H1 (cell line): Measurements from ENCODE around the gene ADGRV1. TPM values are rescaled to one million over a fixed set of nuclear protein-coding genes. Genes with fewer than 3 reads are reported as not detected.

Experiments
- CTCF ChIA-PET: fragments of 300-600 bp; sonication (Branson Sonifier 250); formaldehyde crosslinking; loops from one replicate; lab custom pipeline; 2021; ENCODE audit not compliant: partially characterized antibody; lab: Charles Lee
- POLR2A ChIA-PET: fragments of 300-600 bp; sonication (Branson Sonifier 250); formaldehyde crosslinking; loops from one replicate; lab custom pipeline; 2021; ENCODE audit warnings: inconsistent platforms; ENCODE audit not compliant: partially characterized antibody; lab: Charles Lee
- DNase-seq, 2 experiments: peaks; one replicate each; pipeline versions ENCODE4 v3.0.0 to v3.0.0-alpha.2; 2010 to 2022; ENCODE audit warnings: low spot score in 2 of 2, low read depth in 1 of 2, mixed read lengths in 1 of 2
- FAIRE-seq: peaks from 2 replicates; lab custom pipeline; 2011; peaks lifted over from hg19 to GRCh38; lab: Jason Lieb, UNC
- H2AFZ ChIP-seq: 2 replicates; pipeline ENCODE4 v1.8.1; 2012; ENCODE audit warnings: low read length, inconsistent platforms
- H2AK5ac ChIP-seq: 2 replicates; pipeline ENCODE4 v1.6.1; 2013; ENCODE audit warnings: low read depth, low read length
- H2BK120ac ChIP-seq: replicated peaks from 2 replicates; pipeline ENCODE3; 2013; ENCODE audit warnings: low read depth, low read length, inconsistent platforms
- H2BK12ac ChIP-seq: 2 replicates; pipeline ENCODE4 v1.6.1; 2013; ENCODE audit warnings: low read depth, low read length
- H2BK15ac ChIP-seq: 2 replicates; pipeline ENCODE4 v1.6.1; 2013; ENCODE audit warnings: low read length
- H2BK20ac ChIP-seq: 2 replicates; pipeline ENCODE4 v1.6.1; 2013; ENCODE audit warnings: low read length
- H2BK5ac ChIP-seq: 2 replicates; pipeline ENCODE4 v1.6.1; 2013; ENCODE audit warnings: low read depth, low read length
- H3K14ac ChIP-seq: 2 replicates; pipeline ENCODE4 v1.6.1; 2013; ENCODE audit warnings: inconsistent platforms; ENCODE audit not compliant: insufficient read length
- H3K18ac ChIP-seq: 2 replicates; pipeline ENCODE4 v1.6.1; 2013; ENCODE audit warnings: low read length; ENCODE audit errors: extremely low read depth
- H3K23ac ChIP-seq: 2 replicates; pipeline ENCODE4 v1.6.1; 2013; ENCODE audit warnings: inconsistent platforms; ENCODE audit not compliant: insufficient read length
- H3K23me2 ChIP-seq: 2 replicates; pipeline ENCODE4 v1.6.1; 2013; ENCODE audit warnings: low read depth, low read length
- H3K27ac ChIP-seq: 2 replicates; pipeline ENCODE4 v1.6.1; 2011; ENCODE audit warnings: low read depth, low read length, inconsistent platforms
- H3K27me3 ChIP-seq, 4 experiments: replicated peaks in 1 of 4; 1 replicate in 1 of 4; 2 replicates in 3 of 4; pipeline versions ENCODE4 v1.6.1 to v1.8.1; 2011 to 2013; ENCODE audit warnings: low read length in 3 of 4, mild to moderate bottlenecking in 3 of 4, inconsistent platforms in 2 of 4, mixed read lengths in 2 of 4, moderate library complexity in 1 of 4; ENCODE audit not compliant: control insufficient read depth in 3 of 4, insufficient read depth in 3 of 4; ENCODE audit errors: extremely low read depth in 1 of 4
- H3K36me3 ChIP-seq, 4 experiments: 2 replicates each; pipeline versions ENCODE4 v1.6.1 to v1.8.1; 2011 to 2013; ENCODE audit warnings: mild to moderate bottlenecking in 4 of 4, low read length in 3 of 4, moderate library complexity in 2 of 4, control low read depth in 1 of 4, inconsistent platforms in 1 of 4; ENCODE audit not compliant: insufficient read depth in 4 of 4, control insufficient read depth in 2 of 4
- H3K4ac ChIP-seq: replicated peaks from 2 replicates; pipeline ENCODE3; 2013; ENCODE audit warnings: low read length, low read depth, mixed read lengths, inconsistent platforms; ENCODE audit not compliant: insufficient read length
- H3K4me1 ChIP-seq, 4 experiments: replicated peaks in 1 of 4; 1 replicate in 1 of 4; 2 replicates in 3 of 4; pipeline versions ENCODE4 v1.6.1 to v1.8.1; 2011 to 2013; ENCODE audit warnings: low read length in 3 of 4, inconsistent platforms in 2 of 4, mixed read lengths in 1 of 4; ENCODE audit not compliant: insufficient read depth in 4 of 4, control insufficient read depth in 3 of 4
- H3K4me2 ChIP-seq, 2 experiments: 2 replicates each; pipeline versions ENCODE4 v1.6.1 to v1.8.1; 2011 to 2013; ENCODE audit warnings: low read depth in 2 of 2, low read length in 2 of 2, control low read depth in 1 of 2, inconsistent platforms in 1 of 2, mild to moderate bottlenecking in 1 of 2; ENCODE audit not compliant: insufficient read depth in 1 of 2
- H3K4me3 ChIP-seq, 4 experiments: fragments of 200-600, 300-600 bp in 1 of 4; sonication (generic), shearing (Covaris generic), sonication (Bioruptor Twin) in 1 of 4; 2 replicates each; pipeline versions ENCODE4 v1.5.1 to v1.8.1; 2011 to 2016; ENCODE audit warnings: low read length in 4 of 4, low read depth in 3 of 4, control low read depth in 2 of 4, inconsistent platforms in 2 of 4, mild to moderate bottlenecking in 2 of 4, mixed read lengths in 1 of 4, moderate library complexity in 1 of 4; ENCODE audit not compliant: insufficient read depth in 2 of 4; ENCODE audit errors: extremely low read depth in 1 of 4
- H3K56ac ChIP-seq: replicated peaks from 2 replicates; pipeline ENCODE3; 2013; ENCODE audit warnings: low read depth, mild to moderate bottlenecking, mixed read lengths, low read length, inconsistent platforms; ENCODE audit not compliant: insufficient read length
- H3K79me1 ChIP-seq: 2 replicates; pipeline ENCODE4 v1.6.1; 2013; ENCODE audit warnings: low read depth, low read length, control low read depth
- H3K79me2 ChIP-seq, 2 experiments: 2 replicates each; pipeline versions ENCODE4 v1.6.1 to v1.8.1; 2012 to 2013; ENCODE audit warnings: low read length in 2 of 2, mild to moderate bottlenecking in 2 of 2, inconsistent platforms in 1 of 2; ENCODE audit not compliant: insufficient read depth in 2 of 2, control insufficient read depth in 1 of 2
- H3K9ac ChIP-seq, 4 experiments: replicated peaks in 1 of 4; 1 replicate in 1 of 4; 2 replicates in 3 of 4; pipeline versions ENCODE4 v1.6.1 to v1.8.1; 2011 to 2013; ENCODE audit warnings: low read depth in 3 of 4, low read length in 3 of 4, control low read depth in 2 of 4, mild to moderate bottlenecking in 2 of 4, moderate library complexity in 2 of 4, inconsistent platforms in 1 of 4; ENCODE audit errors: extremely low read depth in 1 of 4
- H3K9me3 ChIP-seq, 2 experiments: 2 replicates each; pipeline versions ENCODE4 v1.6.1 to v1.8.1; 2012 to 2013; ENCODE audit warnings: mild to moderate bottlenecking in 2 of 2, moderate library complexity in 2 of 2, control low read depth in 1 of 2, inconsistent platforms in 1 of 2, low read depth in 1 of 2, low read length in 1 of 2, mixed read lengths in 1 of 2; ENCODE audit not compliant: insufficient read depth in 2 of 2
- H4K20me1 ChIP-seq, 2 experiments: replicated peaks in 1 of 2; 2 replicates each; pipeline versions ENCODE3 to v1.8.1; 2011 to 2013; ENCODE audit warnings: inconsistent platforms in 2 of 2, low read length in 2 of 2, mild to moderate bottlenecking in 1 of 2; ENCODE audit not compliant: insufficient read depth in 2 of 2, control insufficient read depth in 1 of 2
- H4K5ac ChIP-seq: 2 replicates; pipeline ENCODE4 v1.6.1; 2013; ENCODE audit warnings: low read length, low read depth, mixed read lengths, inconsistent platforms; ENCODE audit not compliant: insufficient read length
- H4K8ac ChIP-seq: 2 replicates; pipeline ENCODE4 v1.8.0; 2013; ENCODE audit warnings: mild to moderate bottlenecking, moderate library complexity, low read length, inconsistent platforms; ENCODE audit not compliant: insufficient read depth; ENCODE audit errors: extremely low read depth
- H4K91ac ChIP-seq: replicated peaks from 2 replicates; pipeline ENCODE3; 2013; ENCODE audit warnings: low read length, mixed read lengths, inconsistent platforms; ENCODE audit not compliant: insufficient read length
- CHD2 ChIP-seq: IDR thresholded peaks from 2 replicates; pipeline ENCODE4 v1.6.1; 2012; ENCODE audit warnings: low read length, improper control_type of control experiment
- HDAC2 ChIP-seq, 2 experiments: fragments of 300-600 bp in 1 of 2; sonication (generic) in 1 of 2; IDR thresholded peaks; 2 replicates each; pipeline ENCODE4 v1.6.1; 2011 to 2012; ENCODE audit warnings: low read depth in 2 of 2, low read length in 2 of 2, mild to moderate bottlenecking in 2 of 2, moderate library complexity in 2 of 2, borderline replicate concordance in 1 of 2, inconsistent platforms in 1 of 2
- PHF8 ChIP-seq: fragments of 200-600 bp; sonication (generic); conservative IDR thresholded peaks from 2 replicates; pipeline ENCODE4 v1.7.1; 2012; ENCODE audit warnings: low read depth, mild to moderate bottlenecking, inconsistent platforms, low read length, moderate library complexity
- POLR2A ChIP-seq, 2 experiments: IDR thresholded peaks; 1 replicate in 1 of 2; 2 replicates in 1 of 2; pipeline ENCODE4 v1.6.1; 2011; ENCODE audit warnings: low read depth in 2 of 2, low read length in 2 of 2, mild to moderate bottlenecking in 2 of 2; ENCODE audit errors: control extremely low read depth in 1 of 2
- POLR2AphosphoS5 ChIP-seq: IDR thresholded peaks from 2 replicates; pipeline ENCODE4 v1.6.1; 2011; ENCODE audit warnings: low read depth, low read length
- SIN3A ChIP-seq, 2 experiments: IDR thresholded peaks in 1 of 2; conservative IDR thresholded peaks in 1 of 2; 2 replicates each; pipeline ENCODE4 v1.6.1; 2011 to 2012; ENCODE audit warnings: low read length in 2 of 2, improper control_type of control experiment in 1 of 2, low read depth in 1 of 2, mild to moderate bottlenecking in 1 of 2
- ZNF274 ChIP-seq: IDR thresholded peaks from 2 replicates; pipeline ENCODE4 v1.7.0; 2012; ENCODE audit warnings: low read length, borderline replicate concordance; ENCODE audit errors: extremely low read depth
- WGBS, 2 experiments: shearing (Covaris generic) in 1 of 2; methylation state at CpG; one replicate each; pipeline versions ENCODE4 v1.1.6 to v1.1.7; 2013 to 2015; ENCODE audit warnings: low lambda C conversion rate in 2 of 2, mixed read lengths in 2 of 2, inconsistent platforms in 1 of 2, low coverage in 1 of 2, missing lambda C conversion rate in 1 of 2; ENCODE audit not compliant: insufficient replicate concordance in 2 of 2, insufficient coverage in 1 of 2, insufficient read length in 1 of 2; ENCODE audit errors: extremely low coverage in 1 of 2, missing lambda C conversion rate in 1 of 2; 5-methylcytosine and 5-hydroxymethylcytosine counted together
- polyA plus RNA-seq, 7 experiments: library from polyadenylated mRNA; depleted of rRNA in 3 of 7; stranded (reverse) in 5 of 7; unstranded in 2 of 7; fragments of >200 nt in 5 of 7; fragments of 200-250 nt in 2 of 7; gene quantifications; 1 replicate in 5 of 7; 2 replicates in 1 of 7; 4 replicates in 1 of 7; pipeline versions ENCODE4 v1.2.1 to v1.2.3, GENCODE V29; 2011 to 2013; ENCODE audit warnings: missing spikeins in 2 of 7, mixed read lengths in 2 of 7
- total RNA-seq: library from RNA; stranded (reverse); fragmentation: NEBNext Ultra II Directional; extraction: Animal tissue kit (Norgen Biotek cat#: 25700); gene quantifications from 2 replicates; pipeline ENCODE4 v1.2.1, GENCODE V29; 2021
- TF ChIP-seq, protein P1 (sequence below), 3 experiments: IDR thresholded peaks; 1 replicate in 2 of 3; 2 replicates in 1 of 3; pipeline versions ENCODE4 v1.5.1 to v1.6.1; 2011; ENCODE audit warnings: low read length in 3 of 3, mild to moderate bottlenecking in 3 of 3, inconsistent platforms in 2 of 3, low read depth in 1 of 3, moderate library complexity in 1 of 3; ENCODE audit not compliant: insufficient read depth in 1 of 3; ENCODE audit errors: control extremely low read depth in 1 of 3

Gene ADGRV1
- total and polyA plus RNA-seq, 2 of the 8 experiments (the other 6 are each of a cell fraction or from before 2014, with no cell fraction given) = 53.1 to 62.2 TPM

DNA sequence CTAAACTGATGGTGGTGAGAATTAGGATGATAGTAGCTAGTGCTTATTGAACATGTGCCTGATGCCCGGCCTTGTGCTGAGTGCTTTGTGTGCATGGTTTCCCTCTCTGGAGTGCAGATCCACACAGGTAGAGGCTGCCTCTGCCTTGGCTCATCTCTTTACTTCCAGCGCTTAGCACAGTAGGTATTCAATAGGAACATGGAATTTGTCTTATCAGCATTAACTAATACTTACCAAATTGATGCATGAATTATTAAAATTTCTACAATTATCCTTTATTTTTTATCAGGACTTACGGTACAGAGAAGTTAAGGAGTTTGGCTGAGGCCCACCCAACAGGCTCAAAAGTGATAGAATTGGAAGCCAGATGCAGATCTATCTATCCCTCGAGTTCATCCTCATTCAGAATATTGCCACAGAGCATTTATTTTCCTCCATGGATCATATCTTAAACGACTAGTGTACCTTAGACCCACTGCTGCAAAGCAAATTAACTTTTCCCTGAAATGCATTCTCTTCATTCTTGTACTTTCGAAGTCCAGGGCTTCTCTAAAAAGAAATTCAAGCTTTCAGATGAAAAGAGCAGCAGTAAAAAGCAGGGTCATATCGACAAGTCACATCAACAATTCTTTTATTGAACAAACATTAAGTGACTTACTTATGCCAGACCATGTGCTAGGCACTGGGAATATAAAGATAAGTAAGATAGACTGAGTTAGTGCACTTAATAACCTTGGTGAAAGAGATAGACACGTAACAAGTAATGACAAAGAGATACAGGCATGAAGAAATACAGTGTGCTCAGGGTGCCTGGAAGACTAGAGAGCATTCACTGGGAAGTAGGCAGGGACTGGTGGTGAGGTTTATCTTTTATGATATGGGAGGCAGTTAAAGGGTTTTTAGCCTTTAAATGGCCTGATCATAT is 534.5 kb downstream of the ADGRV1 start:
- 94% methylated on average over 8 of the region's 8 CpGs; no CpG with 5 or more reads in 1 of the 2 experiments for WGBS, 2 experiments
- H3K79me1 ChIP-seq = no peaks in the 10 kb centered on the region
- H3K14ac ChIP-seq = no peak overlapping the region
- no peak overlapping the region for H3K4me2 ChIP-seq
- no peak overlapping the region for H3K27ac ChIP-seq
- DNase-seq (no peak), FAIRE-seq (no peak)
- H4K91ac ChIP-seq = no peak overlapping the region
- H3K4ac ChIP-seq = no peak overlapping the region
- no peak overlapping the region for H2BK5ac ChIP-seq
- H2BK120ac ChIP-seq = no peak overlapping the region
- H2BK12ac ChIP-seq = no peak overlapping the region
- H2AFZ ChIP-seq = no peak overlapping the region
- no peak overlapping the region for H3K4me3 ChIP-seq
- H3K36me3 ChIP-seq = no peaks in the 10 kb centered on the region
- H4K8ac ChIP-seq = no peak overlapping the region
- no peaks in the 10 kb centered on the region for H3K23me2 ChIP-seq
- H3K4me1 ChIP-seq = peaks cover 3 to 15% (median 8%) of the 10 kb centered on the region in 4 experiments; a peak in 6 of 7 replicates
- H3K9me3 ChIP-seq = no peaks in the 10 kb centered on the region
- 0 out of 2 replicates have a peak overlapping the region, but pooled peaks have one; percentile 25 for H2BK20ac ChIP-seq
- 0 out of 2 replicates have a peak overlapping the region, but pooled peaks have one; percentile 40 for H2BK15ac ChIP-seq
- ChIA-PET CTCF (interaction anchor here (1.8 to 2.2 kb wide), 2 partner anchors 16 to 104 kb away, joined by 4 to 6 read pairs; no protein-coding TSS in a partner anchor), POLR2A (interaction anchor here (0.6 kb wide), 1 partner anchor 9 kb away, joined by 3 read pairs; no protein-coding TSS in a partner anchor)
- H3K27me3 ChIP-seq = no peaks in the 10 kb centered on the region
- H2AK5ac ChIP-seq = no peak overlapping the region
- H4K20me1 ChIP-seq = no peaks in the 10 kb centered on the region
- H3K23ac ChIP-seq = no peak overlapping the region
- no peak overlapping the region for H3K56ac ChIP-seq
- H3K9ac ChIP-seq = no peak overlapping the region
- no peaks in the 10 kb centered on the region; a peak in 1 of 4 replicates for H3K79me2 ChIP-seq
- H4K5ac ChIP-seq = no peak overlapping the region
- no peak overlapping the region for H3K18ac ChIP-seq
- TF ChIP-seq CHD2 = no peak
- no peak for TF ChIP-seq PHF8
- no peak for TF ChIP-seq POLR2AphosphoS5
- no peak for TF ChIP-seq HDAC2 (IDR thresholded peaks at IDR 0.05; ENCODE audit: borderline replicate concordance in 1 of 2, low read depth in 2 of 2, low read length in 2 of 2)
- TF ChIP-seq SIN3A (conservative IDR thresholded peaks at IDR 0.05 in 1 of 2, IDR thresholded peaks at IDR 0.05 in 1 of 2; ENCODE audit: low read depth in 1 of 2, low read length in 2 of 2) = no peak
- no peak for TF ChIP-seq ZNF274
- TF ChIP-seq, protein P1, sequence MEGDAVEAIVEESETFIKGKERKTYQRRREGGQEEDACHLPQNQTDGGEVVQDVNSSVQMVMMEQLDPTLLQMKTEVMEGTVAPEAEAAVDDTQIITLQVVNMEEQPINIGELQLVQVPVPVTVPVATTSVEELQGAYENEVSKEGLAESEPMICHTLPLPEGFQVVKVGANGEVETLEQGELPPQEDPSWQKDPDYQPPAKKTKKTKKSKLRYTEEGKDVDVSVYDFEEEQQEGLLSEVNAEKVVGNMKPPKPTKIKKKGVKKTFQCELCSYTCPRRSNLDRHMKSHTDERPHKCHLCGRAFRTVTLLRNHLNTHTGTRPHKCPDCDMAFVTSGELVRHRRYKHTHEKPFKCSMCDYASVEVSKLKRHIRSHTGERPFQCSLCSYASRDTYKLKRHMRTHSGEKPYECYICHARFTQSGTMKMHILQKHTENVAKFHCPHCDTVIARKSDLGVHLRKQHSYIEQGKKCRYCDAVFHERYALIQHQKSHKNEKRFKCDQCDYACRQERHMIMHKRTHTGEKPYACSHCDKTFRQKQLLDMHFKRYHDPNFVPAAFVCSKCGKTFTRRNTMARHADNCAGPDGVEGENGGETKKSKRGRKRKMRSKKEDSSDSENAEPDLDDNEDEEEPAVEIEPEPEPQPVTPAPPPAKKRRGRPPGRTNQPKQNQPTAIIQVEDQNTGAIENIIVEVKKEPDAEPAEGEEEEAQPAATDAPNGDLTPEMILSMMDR (IDR thresholded peaks at IDR 0.05; ENCODE audit: control extremely low read depth in 1 of 3, insufficient read depth in 1 of 3, low read depth in 1 of 3, low read length in 3 of 3) = no peak
- TF ChIP-seq POLR2A (IDR thresholded peaks at IDR 0.05; ENCODE audit: control extremely low read depth in 1 of 2, low read depth in 2 of 2, low read length in 2 of 2) = no peak
